Activated T-helper 2 cell treated with anti-CD3 and anti-CD28 coated beads, Interferon-gamma antibody, Interleukin-2, Interleukin-4, amounts not matched to agents 10 μg/mL and 5 μg/mL and 100 μg/mL, durations not matched to agents 14 hours and 24 hours and 36 hours (primary cell): Measurements from ENCODE around the gene WNT9A. TPM values are rescaled to one million over a fixed set of nuclear protein-coding genes. Genes with fewer than 3 reads are reported as not detected.

Experiments used
- DNase-seq: peaks from one replicate; pipeline ENCODE4 v3.0.0; 2021; ENCODE audit warnings: low spot score
- H3K27ac Mint-ChIP-seq: one replicate; pipeline ENCODE4 v1.8.0; 2021; ENCODE audit warnings: mixed read lengths
- H3K27me3 Mint-ChIP-seq: one replicate; pipeline ENCODE4 v1.8.0; 2021; ENCODE audit warnings: low read depth, mixed read lengths
- H3K36me3 Mint-ChIP-seq: one replicate; pipeline ENCODE4 v1.8.0; 2021; ENCODE audit warnings: low read depth, mixed read lengths
- H3K4me1 Mint-ChIP-seq: one replicate; pipeline ENCODE4 v1.8.0; 2021; ENCODE audit warnings: low read depth, mixed read lengths
- H3K4me3 Mint-ChIP-seq: one replicate; pipeline ENCODE4 v1.8.0; 2021; ENCODE audit warnings: low read depth, mild to moderate bottlenecking, moderate library complexity, mixed read lengths
- H3K9me3 Mint-ChIP-seq: one replicate; pipeline ENCODE4 v1.8.0; 2021; ENCODE audit warnings: mixed read lengths
- intact Hi-C: fragments of 100-400 bp; cut with micrococcal nuclease; formaldehyde crosslinking; loops from one replicate; pipeline ENCODE4 v1.15.1; 2023
- total RNA-seq: library from RNA; stranded (reverse); gene quantifications from 2 replicates; pipeline ENCODE4 v1.2.3, GENCODE V29; 2022

The WNT9A gene
- total RNA-seq, 1 donor from 2014 or later = 0.05 TPM

DNA sequence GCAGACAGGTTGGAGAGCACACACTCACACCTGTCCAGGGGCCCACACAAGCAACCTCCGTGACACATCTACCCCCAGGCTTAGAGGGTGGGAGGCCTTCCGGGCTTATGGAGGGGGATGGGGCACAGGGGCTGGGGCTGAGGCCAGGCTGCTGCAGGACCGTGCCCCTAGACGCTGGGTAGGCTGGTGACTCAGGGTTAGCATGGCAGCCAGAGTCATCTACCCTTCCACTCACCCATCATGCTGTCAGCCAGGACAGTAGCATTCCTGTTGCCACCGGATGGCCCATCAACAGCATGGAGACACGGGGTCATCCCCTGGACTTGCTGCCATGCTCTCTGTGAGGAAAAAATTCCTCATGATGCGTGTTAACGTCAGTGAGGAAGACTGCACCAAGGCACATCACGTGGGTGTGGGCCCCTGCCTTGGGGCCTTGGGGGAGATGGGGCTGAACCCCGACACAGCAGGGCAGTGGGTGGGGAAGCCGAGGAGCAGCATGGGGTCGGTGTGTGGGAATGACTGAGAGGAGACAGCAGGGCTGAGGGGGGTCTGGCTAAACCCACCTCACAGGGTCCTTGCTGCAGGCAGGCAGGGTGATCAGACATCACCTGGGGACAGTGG lies 52.8 kb downstream of the WNT9A start:
- no peak for DNase-seq
- intact Hi-C loops = no loop called here
- no peak overlapping the region for H3K4me3 Mint-ChIP-seq
- H3K27me3 Mint-ChIP-seq = no peaks in the 10 kb centered on the region
- H3K4me1 Mint-ChIP-seq = no peaks in the 10 kb centered on the region
- no peaks in the 10 kb centered on the region for H3K36me3 Mint-ChIP-seq
- H3K27ac Mint-ChIP-seq = no peak overlapping the region
- H3K9me3 Mint-ChIP-seq = no peaks in the 10 kb centered on the region

GRCh38 chr1:227893949-227894721 lies 53.6 kb downstream of the WNT9A start:
- H3K9me3 Mint-ChIP-seq = no peaks in the 10 kb centered on the region
- no peak for DNase-seq

GRCh38 chr1:227893300-227893948 lies 54.3 kb downstream of the WNT9A start:
- Mint-ChIP-seq H3K4me3 (no peak overlapping the region), H3K27ac (no peak overlapping the region), H3K9me3 (no peaks in the 10 kb centered on the region), H3K27me3 (no peaks in the 10 kb centered on the region), H3K36me3 (no peaks in the 10 kb centered on the region), H3K4me1 (no peaks in the 10 kb centered on the region)
- no peak for DNase-seq
- intact Hi-C loops = no loop called here

More at GRCh38 chr1:227893949-227894721, 53.6 kb downstream of the WNT9A start:
- intact Hi-C loops = no loop called here
- H3K36me3 Mint-ChIP-seq = no peaks in the 10 kb centered on the region
- no peaks in the 10 kb centered on the region for H3K27me3 Mint-ChIP-seq
- no peaks in the 10 kb centered on the region for H3K4me1 Mint-ChIP-seq
- no peak overlapping the region for H3K27ac Mint-ChIP-seq
- no peak overlapping the region for H3K4me3 Mint-ChIP-seq

DNA sequence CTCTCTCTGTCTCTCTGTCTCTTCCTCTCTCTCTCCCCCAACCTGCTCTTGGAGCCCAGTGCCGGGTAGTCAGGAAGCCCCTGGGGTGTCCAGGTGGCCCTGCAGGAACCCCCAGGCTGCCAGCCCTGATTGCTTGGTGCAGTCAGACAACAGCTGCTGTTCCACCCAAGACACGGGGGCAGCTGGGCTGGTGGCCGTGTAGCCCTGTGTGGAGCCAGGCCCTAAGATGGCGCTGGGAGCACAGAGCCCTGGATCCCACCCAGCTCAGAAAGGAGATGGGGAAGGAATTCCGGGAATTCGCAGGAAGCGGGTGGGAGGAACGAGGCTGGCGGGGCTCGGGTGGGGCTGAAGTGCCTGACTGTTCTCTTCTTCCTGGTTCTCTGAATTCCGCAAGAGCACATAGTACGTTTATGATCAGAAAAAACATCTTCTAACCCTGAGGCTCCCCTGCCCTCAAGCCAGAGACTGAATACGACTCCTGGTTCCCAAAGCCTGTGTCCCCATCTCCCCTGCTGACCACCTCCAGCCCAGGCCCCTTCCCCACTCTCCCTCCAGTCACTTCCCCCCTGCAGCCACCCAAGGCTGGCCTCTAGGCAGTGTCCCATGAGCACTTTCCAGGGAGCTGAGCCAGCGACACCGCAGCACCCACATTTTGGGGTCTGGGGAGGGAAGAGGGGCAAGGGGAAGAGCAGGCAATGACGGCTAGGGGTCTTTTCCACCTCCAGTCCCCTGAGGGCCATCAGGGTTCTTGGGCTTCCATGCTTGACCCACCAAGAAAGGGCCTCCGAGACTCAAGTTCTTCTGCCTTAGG lies 55.0 kb downstream of the WNT9A start:
- DNase-seq = no peak
- Mint-ChIP-seq H3K27ac (no peak overlapping the region), H3K9me3 (no peaks in the 10 kb centered on the region), H3K36me3 (no peaks in the 10 kb centered on the region), H3K4me3 (no peak overlapping the region), H3K4me1 (peaks cover 1% of the 10 kb centered on the region), H3K27me3 (no peaks in the 10 kb centered on the region)
- intact Hi-C loops = no loop called here

- no peaks in the 10 kb centered on the region for H3K36me3 Mint-ChIP-seq
- no peak overlapping the region for H3K27ac Mint-ChIP-seq
- H3K27me3 Mint-ChIP-seq = no peaks in the 10 kb centered on the region
- H3K4me1 Mint-ChIP-seq = peaks cover 1% of the 10 kb centered on the region
- no peak overlapping the region for H3K4me3 Mint-ChIP-seq
- no peak for DNase-seq
- intact Hi-C loops = no loop called here
- H3K9me3 Mint-ChIP-seq = no peaks in the 10 kb centered on the region
Observed at GRCh38 chr1:227891955-227892488, 55.7 kb downstream of the WNT9A start.

- H3K27ac Mint-ChIP-seq = no peak overlapping the region
- peaks cover 1% of the 10 kb centered on the region for H3K4me1 Mint-ChIP-seq
- intact Hi-C loops = no loop called here
- no peak overlapping the region for H3K4me3 Mint-ChIP-seq
- H3K36me3 Mint-ChIP-seq = no peaks in the 10 kb centered on the region
- DNase-seq = peak; percentile 4
- no peaks in the 10 kb centered on the region for H3K27me3 Mint-ChIP-seq
- H3K9me3 Mint-ChIP-seq = no peaks in the 10 kb centered on the region
Observed at GRCh38 chr1:227891223-227891954, 56.3 kb downstream of the WNT9A start.

- intact Hi-C loops = no loop called here
- peak; percentile 7 for DNase-seq
- peaks cover 2% of the 10 kb centered on the region for H3K4me1 Mint-ChIP-seq
- no peaks in the 10 kb centered on the region for H3K9me3 Mint-ChIP-seq
- H3K27ac Mint-ChIP-seq = no peak overlapping the region
- no peaks in the 10 kb centered on the region for H3K27me3 Mint-ChIP-seq
- H3K36me3 Mint-ChIP-seq = no peaks in the 10 kb centered on the region
- no peak overlapping the region for H3K4me3 Mint-ChIP-seq
Observed at GRCh38 chr1:227890451-227891222, 57.1 kb downstream of the WNT9A start.

- no peaks in the 10 kb centered on the region for H3K36me3 Mint-ChIP-seq
- peak; percentile 7 for DNase-seq
- peaks cover 5% of the 10 kb centered on the region for H3K4me1 Mint-ChIP-seq
- no peak overlapping the region for H3K4me3 Mint-ChIP-seq
- no peaks in the 10 kb centered on the region for H3K27me3 Mint-ChIP-seq
- H3K27ac Mint-ChIP-seq = no peak overlapping the region
- intact Hi-C loops = no loop called here
- H3K9me3 Mint-ChIP-seq = no peaks in the 10 kb centered on the region
Observed at GRCh38 chr1:227889863-227890405, 57.8 kb downstream of the WNT9A start.

DNA sequence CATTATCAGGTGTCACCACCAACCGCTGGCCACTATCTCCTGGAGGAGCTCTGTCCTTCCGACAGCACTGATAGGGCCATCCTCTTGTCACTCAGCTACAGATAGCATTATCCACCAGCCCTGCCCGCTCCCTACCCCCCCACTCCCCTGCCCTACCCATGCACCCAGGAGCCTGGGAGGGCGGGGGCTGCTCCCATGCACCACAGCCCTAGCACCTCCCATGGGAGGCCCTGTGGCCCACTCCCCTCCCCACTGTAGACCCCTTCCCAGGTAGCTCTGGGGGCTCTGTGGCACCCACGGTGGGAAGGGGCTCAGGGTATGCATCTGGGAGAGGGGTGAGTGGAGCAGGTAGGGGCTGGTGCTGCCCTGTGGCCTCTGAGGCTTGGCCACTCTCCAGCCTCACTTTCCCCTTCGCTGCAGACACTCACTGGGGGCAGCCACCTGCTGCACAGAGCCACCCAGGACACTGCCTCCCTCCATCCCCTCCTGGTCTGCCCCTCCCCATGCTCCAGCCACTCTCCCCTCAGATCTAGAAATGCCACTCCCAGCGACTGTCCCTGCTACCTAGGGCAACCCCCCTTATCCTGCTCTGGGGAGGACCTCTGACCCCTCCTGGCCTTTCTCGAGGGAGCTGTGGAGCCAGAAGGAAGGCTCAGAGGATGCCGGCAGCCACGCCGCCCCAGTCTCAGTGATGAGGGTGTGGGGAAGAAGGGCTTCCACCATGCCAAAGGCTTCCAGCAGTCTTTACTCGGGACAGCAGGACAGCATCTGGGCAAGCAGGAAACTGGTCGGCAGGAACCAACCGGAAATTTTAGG lies 58.5 kb downstream of the WNT9A start:
- no peaks in the 10 kb centered on the region for H3K9me3 Mint-ChIP-seq
- no peak overlapping the region for H3K27ac Mint-ChIP-seq
- no peaks in the 10 kb centered on the region for H3K27me3 Mint-ChIP-seq
- peaks cover 5% of the 10 kb centered on the region for H3K4me1 Mint-ChIP-seq
- DNase-seq = peak; percentile 5
- no peak overlapping the region for H3K4me3 Mint-ChIP-seq
- intact Hi-C loops = no loop called here
- H3K36me3 Mint-ChIP-seq = no peaks in the 10 kb centered on the region

- Mint-ChIP-seq H3K27me3 (no peaks in the 10 kb centered on the region), H3K4me3 (no peak overlapping the region), H3K9me3 (no peaks in the 10 kb centered on the region), H3K4me1 (peaks cover 5% of the 10 kb centered on the region), H3K36me3 (no peaks in the 10 kb centered on the region), H3K27ac (no peak overlapping the region)
- no peak for DNase-seq
- intact Hi-C loops = no loop called here
Observed at GRCh38 chr1:227888404-227889046, 59.2 kb downstream of the WNT9A start.
